ENCODE measurements around the gene BFSP2. TPM values are rescaled to one million over a fixed set of nuclear protein-coding genes. Genes with fewer than 3 reads are reported as not detected.

BFSP2 gene
- total and polyA plus RNA-seq, 2 of the 13 experiments (the other 11 are each of a cell fraction or from before 2014, with no cell fraction given) = not detected

DNA sequence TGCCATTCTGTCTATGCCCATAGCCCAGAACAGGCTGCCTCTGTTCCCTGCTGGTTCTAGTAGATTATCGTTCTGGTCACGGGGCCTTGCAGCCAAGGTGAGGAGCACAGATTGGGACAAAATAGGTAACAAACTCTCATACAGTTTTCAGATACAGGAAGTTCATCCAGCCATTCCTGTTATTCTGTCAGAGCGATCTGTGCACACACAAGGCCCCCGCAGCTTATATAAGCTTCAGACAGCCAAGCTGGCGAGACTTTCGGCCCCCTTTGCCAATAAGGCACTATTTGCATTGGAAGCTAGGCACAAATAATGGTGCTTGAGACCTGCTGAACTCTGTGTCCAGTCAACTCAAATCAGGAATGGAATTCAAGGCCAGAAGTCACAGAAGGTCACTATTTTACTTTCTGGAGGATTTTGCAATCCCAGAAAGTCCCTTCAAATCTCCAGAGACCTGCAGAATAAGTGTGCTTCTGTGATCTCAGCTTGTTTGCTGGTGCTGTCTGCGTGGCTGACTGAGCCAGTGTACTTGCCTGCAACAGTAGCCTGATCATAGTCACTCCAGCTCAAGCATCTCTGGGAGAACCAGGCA is 69.4 kb downstream of the BFSP2 start (continued):
- TF ChIP-seq MEIS1 (CRISPR knock-in tag; IDR thresholded peaks at IDR 0.05; ENCODE audit: borderline replicate concordance) = peak; percentile 44; the same call in 1 of the 2 replicates
- TF ChIP-seq, protein P1, sequence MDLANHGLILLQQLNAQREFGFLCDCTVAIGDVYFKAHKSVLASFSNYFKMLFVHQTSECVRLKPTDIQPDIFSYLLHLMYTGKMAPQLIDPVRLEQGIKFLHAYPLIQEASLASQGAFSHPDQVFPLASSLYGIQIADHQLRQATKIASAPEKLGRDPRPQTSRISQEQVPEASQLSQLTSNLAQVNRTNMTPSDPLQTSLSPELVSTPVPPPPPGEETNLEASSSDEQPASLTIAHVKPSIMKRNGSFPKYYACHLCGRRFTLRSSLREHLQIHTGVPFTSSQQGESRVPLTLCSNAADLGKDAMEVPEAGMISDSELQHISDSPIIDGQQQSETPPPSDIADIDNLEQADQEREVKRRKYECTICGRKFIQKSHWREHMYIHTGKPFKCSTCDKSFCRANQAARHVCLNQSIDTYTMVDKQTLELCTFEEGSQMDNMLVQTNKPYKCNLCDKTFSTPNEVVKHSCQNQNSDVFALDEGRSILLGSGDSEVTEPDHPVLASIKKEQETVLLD (CRISPR knock-in tag; IDR thresholded peaks at IDR 0.05; ENCODE audit: low read depth) = no peak
- TF ChIP-seq SKI (IDR thresholded peaks at IDR 0.05; ENCODE audit: partially characterized antibody) = peak; percentile 99
- 0 out of 2 replicates have a peak, but pooled peaks have one; percentile 51 for TF ChIP-seq EHMT2 (IDR thresholded peaks at IDR 0.05; ENCODE audit: borderline replicate concordance, low read depth, low read length)
- TF ChIP-seq RELA (CRISPR knock-in tag; IDR thresholded peaks at IDR 0.05) = peak; percentile 100
- peak; percentile 36; the same call in 1 of the 2 replicates for TF ChIP-seq FOXK1 (CRISPR knock-in tag; IDR thresholded peaks at IDR 0.05; ENCODE audit: borderline replicate concordance, low read depth)
- no peak for TF ChIP-seq ZNF773 (CRISPR knock-in tag; IDR thresholded peaks at IDR 0.05; ENCODE audit: borderline replicate concordance)
- TF ChIP-seq NR2C2 (CRISPR knock-in tag; IDR thresholded peaks at IDR 0.05; ENCODE audit: borderline replicate concordance) = peak; percentile 64; the same call in 1 of the 2 replicates
- peak; percentile 83 for TF ChIP-seq ISL2 (CRISPR knock-in tag; IDR thresholded peaks at IDR 0.05)
- peak; percentile 94 for TF ChIP-seq BCL6 (CRISPR knock-in tag; IDR thresholded peaks at IDR 0.05)
- TF ChIP-seq, protein P2, sequence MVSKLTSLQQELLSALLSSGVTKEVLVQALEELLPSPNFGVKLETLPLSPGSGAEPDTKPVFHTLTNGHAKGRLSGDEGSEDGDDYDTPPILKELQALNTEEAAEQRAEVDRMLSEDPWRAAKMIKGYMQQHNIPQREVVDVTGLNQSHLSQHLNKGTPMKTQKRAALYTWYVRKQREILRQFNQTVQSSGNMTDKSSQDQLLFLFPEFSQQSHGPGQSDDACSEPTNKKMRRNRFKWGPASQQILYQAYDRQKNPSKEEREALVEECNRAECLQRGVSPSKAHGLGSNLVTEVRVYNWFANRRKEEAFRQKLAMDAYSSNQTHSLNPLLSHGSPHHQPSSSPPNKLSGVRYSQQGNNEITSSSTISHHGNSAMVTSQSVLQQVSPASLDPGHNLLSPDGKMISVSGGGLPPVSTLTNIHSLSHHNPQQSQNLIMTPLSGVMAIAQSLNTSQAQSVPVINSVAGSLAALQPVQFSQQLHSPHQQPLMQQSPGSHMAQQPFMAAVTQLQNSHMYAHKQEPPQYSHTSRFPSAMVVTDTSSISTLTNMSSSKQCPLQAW (CRISPR knock-in tag; IDR thresholded peaks at IDR 0.05) = peak; percentile 60; the same call in 1 of the 2 replicates
- TF ChIP-seq FOXM1 (CRISPR knock-in tag; IDR thresholded peaks at IDR 0.05) = no peak
- no peak for TF ChIP-seq AGO1 (IDR thresholded peaks at IDR 0.05; ENCODE audit: low read depth, low read length, poor library complexity, severe bottlenecking)
- TF ChIP-seq NR3C1 (CRISPR knock-in tag; IDR thresholded peaks at IDR 0.05) = no peak
- TF ChIP-seq HDAC2 (CRISPR knock-in tag; IDR thresholded peaks at IDR 0.05) = peak; percentile 84
- 0 out of 2 replicates have a peak, but pooled peaks have one; percentile 41 for TF ChIP-seq RBAK (CRISPR knock-in tag; IDR thresholded peaks at IDR 0.05)
- TF ChIP-seq SOX13 (IDR thresholded peaks at IDR 0.05) = 0 out of 2 replicates have a peak, but pooled peaks have one; percentile 26
- TF ChIP-seq SOX13 (CRISPR knock-in tag; conservative IDR thresholded peaks at IDR 0.05 in 1 of 2, IDR thresholded peaks at IDR 0.05 in 1 of 2) = peak in 1 of 2 experiments; percentile 80; a peak in 2 of 4 replicates
- TF ChIP-seq ZSCAN30 (CRISPR knock-in tag; IDR thresholded peaks at IDR 0.05) = 0 out of 2 replicates have a peak, but pooled peaks have one; percentile 37
- TF ChIP-seq ZBTB7A (CRISPR knock-in tag; IDR thresholded peaks at IDR 0.05) = peak; percentile 74; the same call in 1 of the 2 replicates
- TF ChIP-seq KDM6A (CRISPR knock-in tag; IDR thresholded peaks at IDR 0.05; ENCODE audit: low read depth) = peak; percentile 27; the same call in 1 of the 2 replicates
- TF ChIP-seq IRF2 (CRISPR knock-in tag; IDR thresholded peaks at IDR 0.05) = no peak
- peak; percentile 37; the same call in 1 of the 2 replicates for TF ChIP-seq TBX3 (IDR thresholded peaks at IDR 0.05; ENCODE audit: borderline replicate concordance)
- TF ChIP-seq ZNF605 (CRISPR knock-in tag; IDR thresholded peaks at IDR 0.05) = peak; percentile 46; the same call in 1 of the 2 replicates
- TF ChIP-seq, protein P3, sequence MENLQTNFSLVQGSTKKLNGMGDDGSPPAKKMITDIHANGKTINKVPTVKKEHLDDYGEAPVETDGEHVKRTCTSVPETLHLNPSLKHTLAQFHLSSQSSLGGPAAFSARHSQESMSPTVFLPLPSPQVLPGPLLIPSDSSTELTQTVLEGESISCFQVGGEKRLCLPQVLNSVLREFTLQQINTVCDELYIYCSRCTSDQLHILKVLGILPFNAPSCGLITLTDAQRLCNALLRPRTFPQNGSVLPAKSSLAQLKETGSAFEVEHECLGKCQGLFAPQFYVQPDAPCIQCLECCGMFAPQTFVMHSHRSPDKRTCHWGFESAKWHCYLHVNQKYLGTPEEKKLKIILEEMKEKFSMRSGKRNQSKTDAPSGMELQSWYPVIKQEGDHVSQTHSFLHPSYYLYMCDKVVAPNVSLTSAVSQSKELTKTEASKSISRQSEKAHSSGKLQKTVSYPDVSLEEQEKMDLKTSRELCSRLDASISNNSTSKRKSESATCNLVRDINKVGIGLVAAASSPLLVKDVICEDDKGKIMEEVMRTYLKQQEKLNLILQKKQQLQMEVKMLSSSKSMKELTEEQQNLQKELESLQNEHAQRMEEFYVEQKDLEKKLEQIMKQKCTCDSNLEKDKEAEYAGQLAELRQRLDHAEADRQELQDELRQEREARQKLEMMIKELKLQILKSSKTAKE (CRISPR knock-in tag; IDR thresholded peaks at IDR 0.05; ENCODE audit: borderline replicate concordance) = peak; percentile 96
- TF ChIP-seq, protein P4, sequence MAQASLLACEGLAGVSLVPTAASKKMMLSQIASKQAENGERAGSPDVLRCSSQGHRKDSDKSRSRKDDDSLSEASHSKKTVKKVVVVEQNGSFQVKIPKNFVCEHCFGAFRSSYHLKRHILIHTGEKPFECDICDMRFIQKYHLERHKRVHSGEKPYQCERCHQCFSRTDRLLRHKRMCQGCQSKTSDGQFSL (CRISPR knock-in tag; IDR thresholded peaks at IDR 0.05) = no peak
